Measurements from ENCODE around the gene IL6.
"Not testable (repeated sequence)": the region's sequence is repeated elsewhere in the genome, so short reads cannot be mapped to it uniquely, and the experiment has no call there.

The IL6 gene

GRCh38 chr7:22729180-22729825 is 2.3 kb downstream of the IL6 start:
- no peak for DNase-seq

DNA sequence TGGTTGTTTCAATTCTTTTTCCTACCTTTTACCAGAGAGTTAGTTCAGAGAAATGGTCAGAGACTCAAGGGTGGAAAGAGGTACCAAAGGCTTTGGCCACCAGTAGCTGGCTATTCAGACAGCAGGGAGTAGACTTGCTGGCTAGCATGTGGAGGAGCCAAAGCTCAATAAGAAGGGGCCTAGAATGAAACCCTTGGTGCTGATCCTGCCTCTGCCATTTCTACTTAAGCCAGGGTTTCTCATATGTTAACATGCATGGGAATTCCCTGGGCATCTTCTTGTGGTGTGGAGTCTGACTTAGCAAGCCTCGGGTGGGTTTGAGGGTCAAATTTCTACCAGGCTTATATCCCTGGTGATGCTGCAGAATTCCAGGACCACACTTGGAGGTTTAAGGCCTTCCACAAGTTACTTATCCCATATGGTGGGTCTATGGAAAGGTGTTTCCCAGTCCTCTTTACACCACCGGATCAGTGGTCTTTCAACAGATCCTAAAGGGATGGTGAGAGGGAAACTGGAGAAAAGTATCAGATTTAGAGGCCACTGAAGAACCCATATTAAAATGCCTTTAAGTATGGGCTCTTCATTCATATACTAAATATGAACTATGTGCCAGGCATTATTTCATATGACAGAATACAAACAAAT is 3.2 kb downstream of the IL6 start:
- no peak for DNase-seq

- no peak for DNase-seq
Observed at GRCh38 chr7:22730921-22731654, 4.1 kb downstream of the IL6 start.

- DNase-seq = no peak
Observed at GRCh38 chr7:22731766-22732165, 4.8 kb downstream of the IL6 start.

- peak in 2 of 3 experiments; percentile 24 to 48 for DNase-seq
Observed at GRCh38 chr7:22732556-22733126, 5.6 kb downstream of the IL6 start.

DNA sequence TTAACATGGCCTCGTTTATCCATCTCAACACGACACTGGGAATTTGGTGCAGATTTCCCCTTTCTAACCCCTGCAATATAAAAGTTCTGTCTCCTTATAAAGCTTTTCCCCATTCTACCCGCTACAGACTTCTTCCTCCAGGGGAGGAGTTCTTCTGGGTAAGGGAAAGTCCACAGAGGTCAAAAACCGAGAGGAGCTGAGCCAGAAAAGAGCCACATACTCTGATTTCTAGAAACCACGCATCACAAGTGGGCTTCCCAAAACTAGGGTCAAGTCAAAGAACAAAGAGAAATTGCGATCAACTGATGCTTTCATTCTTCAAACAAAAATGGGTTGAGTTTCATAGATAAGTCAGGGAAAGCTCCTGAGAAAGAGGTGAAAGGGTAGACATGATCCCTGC is 6.8 kb downstream of the IL6 start:
- DNase-seq = no peak

DNA sequence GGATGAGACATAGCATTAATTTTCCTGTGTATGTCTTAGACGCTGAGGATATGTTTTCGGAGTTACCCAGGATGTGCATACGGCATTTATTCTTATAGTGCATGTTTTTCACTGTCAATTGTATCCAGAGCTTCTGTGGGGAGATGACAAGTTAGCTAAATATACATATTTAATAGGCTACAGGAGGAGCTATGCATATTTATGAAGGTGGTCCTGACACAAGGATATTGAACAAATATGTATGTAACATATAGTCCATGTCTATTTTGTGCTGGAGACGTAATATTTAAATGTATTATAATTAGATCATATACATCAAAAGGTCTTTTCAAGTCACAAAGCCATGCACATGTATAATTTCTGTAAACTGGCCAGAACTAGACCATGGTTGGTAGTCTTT is 16.0 kb downstream of the IL6 start:
- DNase-seq = no peak

- no peak for DNase-seq
Observed at GRCh38 chr7:22751341-22751740, 24.3 kb downstream of the IL6 start.

GRCh38 chr7:22757338-22757994 is 30.5 kb downstream of the IL6 start:
- no peak for DNase-seq

GRCh38 chr7:22758576-22758975 is 31.6 kb downstream of the IL6 start:
- DNase-seq = no peak

GRCh38 chr7:22759721-22760120 is 32.7 kb downstream of the IL6 start:
- no peak for DNase-seq

DNA sequence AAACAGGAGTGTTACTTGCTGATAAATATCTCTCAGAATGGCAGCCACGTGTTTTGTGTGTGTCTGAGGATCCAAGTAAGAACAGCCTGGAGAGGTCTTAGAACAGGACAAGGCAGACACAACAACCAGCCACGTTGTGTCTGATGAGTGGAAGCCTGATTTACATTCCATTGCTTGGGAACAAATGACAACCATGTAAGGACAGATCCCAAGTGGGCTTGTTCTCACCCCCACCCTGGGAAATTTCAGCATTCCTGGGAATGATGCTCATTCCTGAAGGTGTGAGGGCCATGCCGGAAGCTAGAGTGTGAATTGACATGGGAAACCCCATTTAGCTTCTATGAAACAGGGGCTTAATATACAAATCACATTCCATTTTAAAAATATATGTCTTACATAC is 35.9 kb downstream of the IL6 start:
- no peak for DNase-seq

GRCh38 chr7:22765609-22766008 is 38.6 kb downstream of the IL6 start:
- no peak for DNase-seq

DNA sequence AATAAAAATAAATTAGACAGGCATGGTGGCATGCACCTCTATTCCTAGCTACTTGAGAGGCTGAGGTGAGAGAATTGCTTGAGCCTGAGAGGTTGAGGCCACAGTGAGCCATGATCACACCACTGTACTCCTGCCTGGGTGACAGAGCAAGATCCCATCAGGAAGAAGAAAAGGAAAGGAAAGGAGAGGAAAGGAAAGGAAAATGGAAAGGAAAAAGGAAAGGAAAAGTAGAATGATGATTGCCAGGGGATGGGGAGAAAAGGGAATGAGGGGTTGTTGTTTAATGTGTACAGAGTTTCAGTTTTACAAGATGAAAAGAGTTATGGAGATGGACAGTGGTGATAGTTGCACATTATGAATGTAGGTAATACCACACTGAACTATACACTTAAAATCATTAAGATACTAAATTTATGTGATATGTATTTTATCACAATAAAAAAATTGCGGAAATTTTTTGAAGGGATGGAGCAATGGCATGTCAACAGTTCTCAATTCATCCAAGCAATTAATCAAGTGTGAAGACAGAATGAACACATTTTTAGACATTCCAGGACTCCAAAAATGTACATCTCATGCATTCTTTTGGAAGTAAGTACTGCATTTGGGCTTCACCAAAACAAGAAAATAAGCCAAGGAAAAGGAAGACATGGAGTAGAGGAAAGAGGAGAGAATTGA is 44.3 kb downstream of the IL6 start:
- no peak for DNase-seq

DNA sequence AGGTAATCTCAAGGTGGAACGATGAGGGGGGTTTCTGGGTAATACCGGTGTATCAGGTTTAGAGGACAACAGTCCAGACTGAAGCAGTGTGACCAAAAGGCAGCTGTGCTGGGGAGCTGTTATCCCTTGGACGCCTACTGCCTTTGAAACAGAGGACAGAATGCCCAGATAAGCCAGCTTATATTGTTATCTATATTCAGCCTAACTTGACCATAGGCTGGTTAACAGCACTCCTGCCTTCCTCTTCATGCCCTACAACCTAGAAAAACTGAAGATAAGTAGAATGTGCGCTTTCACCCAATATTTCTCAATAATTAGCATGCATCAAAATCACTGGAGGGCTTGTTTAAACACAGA is 44.9 kb downstream of the IL6 start:
- no peak for DNase-seq

DNA sequence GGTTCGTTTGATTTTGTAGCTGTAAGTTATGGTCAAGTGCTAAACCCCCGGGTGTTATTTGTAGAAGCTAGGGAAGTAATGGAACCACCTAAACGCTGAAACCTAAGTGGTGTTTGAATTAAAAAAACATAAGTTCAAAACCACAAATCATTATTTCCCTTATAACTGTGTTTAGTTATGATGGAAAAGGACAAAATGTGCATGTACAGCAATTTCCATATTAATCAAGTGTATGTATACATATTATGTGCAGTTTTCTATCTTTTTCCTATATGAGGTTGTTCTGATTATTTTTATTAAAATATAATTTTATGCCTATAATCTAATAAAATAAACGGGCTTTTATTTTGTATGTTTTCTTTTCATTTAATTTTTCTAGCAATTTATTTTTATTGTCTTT is 45.9 kb downstream of the IL6 start:
- no peak for DNase-seq

DNA sequence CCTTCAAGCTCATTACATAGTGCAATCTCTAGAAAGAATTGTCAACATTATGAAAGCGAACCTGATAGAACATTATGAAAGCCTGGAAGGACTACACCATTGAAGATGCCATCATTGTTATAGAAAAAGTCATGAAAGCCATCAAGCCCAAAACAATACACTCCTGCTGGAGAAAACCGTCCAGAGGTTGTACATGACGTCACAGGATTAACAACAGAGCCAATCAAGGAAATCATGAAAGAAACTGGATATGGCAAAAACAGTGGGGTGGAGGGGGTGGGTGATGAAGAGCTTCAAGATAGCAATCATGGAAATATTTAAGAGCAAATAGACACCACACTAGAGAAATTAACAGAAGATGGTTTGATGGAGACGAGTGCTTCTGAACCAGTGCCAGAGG is 50.0 kb downstream of the IL6 start:
- no peak for DNase-seq

GRCh38 chr7:22779730-22780323 is 52.8 kb downstream of the IL6 start:
- not testable (repeated sequence) for DNase-seq

- no peak for DNase-seq
Observed at GRCh38 chr7:22781230-22781711, 54.3 kb downstream of the IL6 start.

Measured in NCI-H1417 (cell line).